Measurements from ENCODE around the gene CBFA2T3. TPM values are rescaled to one million over a fixed set of nuclear protein-coding genes. Genes with fewer than 3 reads are reported as not detected.
"Not testable (repeated sequence)": the region's sequence is repeated elsewhere in the genome, so short reads cannot be mapped to it uniquely, and the experiment has no call there.

Gene CBFA2T3
- total RNA-seq, 1 donor from 2014 or later: not detected

DNA sequence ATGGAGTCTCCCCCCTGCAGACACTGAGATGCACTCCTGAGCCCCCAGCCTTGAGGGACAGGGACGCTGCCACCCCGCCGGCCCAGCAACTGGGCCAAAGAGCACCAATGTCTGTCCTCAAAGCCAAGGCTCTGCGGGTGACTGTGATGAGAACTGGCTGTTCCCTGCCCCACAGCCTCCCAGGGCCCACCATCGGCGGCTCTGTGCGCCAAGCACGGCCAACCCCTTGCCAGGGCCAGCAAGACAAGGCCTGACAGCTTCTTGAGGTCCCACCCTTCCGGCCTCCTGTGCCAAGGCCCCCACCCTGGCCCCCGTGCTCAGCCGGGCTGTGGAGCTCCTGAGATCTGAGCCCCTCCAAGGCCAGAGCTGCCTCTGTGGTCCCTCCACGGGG is 76.3 kb downstream of the CBFA2T3 start:
- no peak for DNase-seq
- H3K4me1 Mint-ChIP-seq: no peaks in the 10 kb centered on the region
- no peak overlapping the region for H3K27ac Mint-ChIP-seq
- H3K9me3 Mint-ChIP-seq: no peaks in the 10 kb centered on the region
- no peaks in the 10 kb centered on the region for H3K27me3 Mint-ChIP-seq
- H3K36me3 Mint-ChIP-seq (ENCODE audit: low read depth): no peaks in the 10 kb centered on the region
- intact Hi-C loops (cut with micrococcal nuclease): no loop called here
- no peak overlapping the region for H3K4me3 Mint-ChIP-seq

DNA sequence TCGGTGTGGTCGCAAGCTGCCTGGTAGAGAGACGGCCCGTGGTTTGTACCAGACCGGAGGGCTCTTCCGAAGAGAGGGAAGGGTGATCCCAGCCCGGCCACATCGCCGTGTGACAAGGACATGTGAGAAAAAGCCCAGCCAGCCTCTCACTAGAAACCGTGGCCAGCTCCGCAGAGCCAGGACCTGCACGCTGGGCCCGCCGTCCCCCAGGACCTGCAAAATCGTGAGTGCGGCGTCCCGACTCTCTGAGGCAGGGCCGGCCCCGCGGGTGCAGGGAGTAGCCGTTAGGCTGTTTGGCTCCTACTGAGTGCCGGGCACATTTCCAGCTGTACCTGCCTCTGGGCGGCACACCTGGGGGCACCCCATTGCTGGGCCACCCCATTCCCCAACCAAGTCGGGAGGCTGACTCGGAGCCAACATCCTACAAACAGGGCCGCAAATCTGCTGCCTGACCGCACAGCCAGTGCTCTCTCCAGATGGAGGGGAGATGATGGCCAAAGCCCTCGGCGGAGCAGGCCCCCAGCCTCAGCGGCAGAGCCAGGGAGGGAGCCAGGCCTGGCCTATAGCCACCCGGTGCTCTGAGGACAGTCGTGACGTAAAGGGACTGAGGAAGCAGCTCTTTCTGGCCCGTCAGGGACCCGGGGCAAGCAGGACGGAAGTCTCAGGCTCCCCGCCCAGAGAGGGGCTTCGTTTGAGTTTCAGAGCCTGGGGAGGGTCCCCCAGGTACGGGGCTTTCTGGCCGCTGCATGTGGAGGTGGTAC is 76.9 kb downstream of the CBFA2T3 start:
- intact Hi-C loops (cut with micrococcal nuclease): no loop called here
- Mint-ChIP-seq H3K9me3 (no peaks in the 10 kb centered on the region), H3K4me1 (no peaks in the 10 kb centered on the region), H3K27ac (no peak overlapping the region), H3K27me3 (no peaks in the 10 kb centered on the region), H3K4me3 (no peak overlapping the region), H3K36me3 (ENCODE audit: low read depth) (no peaks in the 10 kb centered on the region)
- no peak for DNase-seq

DNA sequence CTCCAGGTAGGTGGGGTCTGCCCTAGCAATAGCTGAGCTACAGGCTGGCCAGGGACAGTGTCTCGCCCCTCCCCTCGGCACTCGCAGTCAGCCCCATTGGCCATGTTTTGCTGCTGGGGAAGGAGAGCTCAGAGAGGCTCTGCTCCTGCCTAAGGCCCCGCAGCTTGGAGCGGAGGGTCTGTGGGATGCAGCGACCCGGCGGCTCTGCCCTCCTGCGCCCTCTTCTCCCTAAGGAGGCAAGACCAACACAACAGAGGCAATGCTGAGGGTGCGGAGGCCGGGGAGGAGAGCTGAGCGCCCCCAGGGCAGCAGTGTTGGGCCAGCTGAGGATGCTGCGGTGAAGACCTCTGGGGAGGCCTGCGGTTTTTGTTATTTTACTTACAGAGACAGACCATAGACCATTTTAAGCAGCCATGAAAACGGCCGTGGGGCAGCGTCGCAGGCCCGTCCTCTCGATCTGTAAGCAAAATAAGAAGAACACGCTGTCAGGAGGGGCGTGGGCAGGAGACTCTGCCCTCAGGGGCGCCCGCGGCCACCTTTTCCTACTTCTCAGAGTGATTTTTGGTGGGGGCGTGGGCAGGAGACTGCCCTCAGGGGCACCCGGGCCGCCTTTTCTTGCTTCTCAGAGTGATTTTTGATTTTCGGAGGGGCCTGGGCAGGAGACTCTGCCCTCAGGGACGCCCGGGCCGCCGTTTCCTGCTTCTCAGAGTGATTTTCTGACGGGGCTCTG is 79.1 kb downstream of the CBFA2T3 start:
- DNase-seq: no peak
- no peaks in the 10 kb centered on the region for H3K27me3 Mint-ChIP-seq
- no peaks in the 10 kb centered on the region for H3K36me3 Mint-ChIP-seq (ENCODE audit: low read depth)
- H3K27ac Mint-ChIP-seq: no peak overlapping the region
- H3K4me3 Mint-ChIP-seq: no peak overlapping the region
- H3K9me3 Mint-ChIP-seq: no peaks in the 10 kb centered on the region
- intact Hi-C loops (cut with micrococcal nuclease): no loop called here
- H3K4me1 Mint-ChIP-seq: no peaks in the 10 kb centered on the region

DNA sequence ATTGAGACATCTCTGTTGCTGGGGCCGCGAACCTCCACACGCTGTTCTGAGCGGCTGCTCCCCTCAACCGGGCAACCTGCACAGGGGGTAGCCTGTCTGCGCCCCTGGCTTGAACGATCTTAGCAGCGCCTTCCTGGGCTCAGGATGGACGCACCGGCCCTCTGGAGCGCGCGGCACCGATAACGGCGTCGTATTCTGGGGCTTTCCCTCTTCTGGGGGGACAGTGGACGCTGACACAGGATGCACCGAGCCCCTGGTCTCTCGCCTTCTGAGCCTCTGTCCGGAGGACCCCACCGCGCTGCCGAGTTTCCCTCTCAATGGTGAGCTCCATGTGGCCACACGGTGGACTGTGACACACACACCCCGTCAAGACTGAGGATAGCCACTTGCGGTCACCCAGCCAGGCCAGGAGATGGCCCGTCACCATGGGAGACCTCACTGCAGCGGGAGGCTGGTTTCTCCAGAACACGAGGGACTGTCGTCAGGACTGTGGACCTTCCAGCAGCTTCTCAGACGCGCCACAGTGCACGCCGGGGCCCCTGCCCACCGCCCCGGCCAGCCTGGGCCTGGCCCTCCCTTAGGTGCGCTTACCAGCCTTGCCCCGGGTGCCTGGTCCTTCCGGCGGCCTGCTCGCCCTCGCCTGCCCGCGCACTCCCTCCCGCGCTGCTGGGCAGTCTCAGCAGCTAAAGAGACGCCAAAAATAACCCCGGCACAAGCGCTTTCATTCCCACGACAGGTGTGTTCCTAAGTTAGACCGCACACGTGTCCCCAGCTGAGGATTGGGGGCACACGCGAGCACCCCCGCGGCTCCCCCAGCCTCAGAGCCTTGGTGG is 80.6 kb downstream of the CBFA2T3 start:
- Mint-ChIP-seq H3K27ac (no peak overlapping the region), H3K9me3 (no peaks in the 10 kb centered on the region), H3K4me3 (no peak overlapping the region), H3K36me3 (ENCODE audit: low read depth) (no peaks in the 10 kb centered on the region), H3K27me3 (no peaks in the 10 kb centered on the region), H3K4me1 (no peaks in the 10 kb centered on the region)
- no peak for DNase-seq
- intact Hi-C loops (cut with micrococcal nuclease): no loop called here

DNA sequence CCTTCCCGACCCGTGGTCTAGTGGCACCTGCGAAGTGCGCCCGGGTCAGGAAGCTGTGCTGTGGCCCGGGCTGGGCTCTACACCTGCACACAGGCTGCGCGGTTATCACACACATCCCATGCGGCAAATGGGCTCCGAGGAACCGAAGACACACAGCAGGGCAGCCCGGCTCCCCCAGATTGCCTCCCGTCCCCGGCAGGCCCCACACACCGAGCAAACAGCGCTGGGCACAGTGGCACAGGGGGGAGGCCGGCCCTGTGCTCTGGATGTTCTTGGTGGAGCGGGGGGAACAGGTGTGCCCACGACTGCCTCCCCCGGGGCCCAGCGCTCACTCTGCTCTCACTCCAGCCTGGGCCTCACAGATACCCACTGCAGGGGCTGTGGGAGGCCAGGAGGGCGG is 81.7 kb downstream of the CBFA2T3 start:
- no peaks in the 10 kb centered on the region for H3K36me3 Mint-ChIP-seq (ENCODE audit: low read depth)
- intact Hi-C loops (cut with micrococcal nuclease): no loop called here
- H3K4me3 Mint-ChIP-seq: no peak overlapping the region
- H3K4me1 Mint-ChIP-seq: no peaks in the 10 kb centered on the region
- DNase-seq: no peak
- H3K27ac Mint-ChIP-seq: no peak overlapping the region
- H3K9me3 Mint-ChIP-seq: no peaks in the 10 kb centered on the region
- no peaks in the 10 kb centered on the region for H3K27me3 Mint-ChIP-seq

DNA sequence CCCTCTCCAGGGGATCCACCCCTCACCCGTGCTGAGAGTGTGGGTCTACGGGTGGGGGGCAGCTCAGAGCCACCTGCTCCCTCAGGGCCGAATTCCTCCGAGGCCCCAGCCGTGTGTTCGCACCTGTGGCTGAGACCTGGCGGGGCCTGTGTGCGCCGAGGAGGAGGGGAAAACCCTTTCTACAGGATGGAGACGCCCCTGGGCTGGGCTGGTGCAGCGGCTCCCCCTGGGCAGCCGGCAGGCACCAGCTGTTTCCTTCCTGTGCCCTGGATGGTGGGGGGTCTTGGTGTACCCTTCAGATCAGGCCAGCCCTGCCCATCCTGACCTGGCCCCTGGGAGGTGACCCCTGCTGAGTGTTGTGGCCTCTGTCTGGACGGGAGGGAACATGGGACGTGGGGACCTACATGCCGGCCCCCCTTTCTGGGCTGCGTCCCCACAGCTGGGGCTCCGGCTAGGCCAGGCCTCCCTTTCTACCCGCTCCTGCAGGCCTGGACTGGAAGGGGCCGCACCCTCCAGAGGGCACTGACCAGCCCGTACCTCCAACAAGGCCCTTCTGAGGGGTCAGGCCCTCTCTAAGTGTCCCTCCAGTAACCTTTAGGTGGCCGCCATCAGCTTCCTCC is 82.2 kb downstream of the CBFA2T3 start:
- no peak overlapping the region for H3K4me3 Mint-ChIP-seq
- H3K27ac Mint-ChIP-seq: no peak overlapping the region
- no peaks in the 10 kb centered on the region for H3K27me3 Mint-ChIP-seq
- no peaks in the 10 kb centered on the region for H3K9me3 Mint-ChIP-seq
- no peaks in the 10 kb centered on the region for H3K4me1 Mint-ChIP-seq
- no peak for DNase-seq
- no peaks in the 10 kb centered on the region for H3K36me3 Mint-ChIP-seq (ENCODE audit: low read depth)
- intact Hi-C loops (cut with micrococcal nuclease): no loop called here

DNA sequence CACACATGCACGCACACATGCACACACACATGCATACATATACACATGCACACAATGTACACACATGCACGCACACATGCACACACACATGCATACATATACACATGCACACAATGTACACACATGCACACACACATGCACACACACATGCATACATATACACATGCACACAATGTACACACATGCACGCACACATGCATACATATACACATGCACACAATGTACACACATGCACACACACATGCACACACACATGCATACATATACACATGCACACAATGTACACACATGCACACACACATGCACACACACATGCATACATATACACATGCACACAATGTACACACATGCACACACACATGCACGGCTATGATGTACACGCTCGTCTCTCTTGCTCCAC is 82.7 kb downstream of the CBFA2T3 start:
- H3K27me3 Mint-ChIP-seq; DNase-seq; H3K9me3 Mint-ChIP-seq; H3K4me1 Mint-ChIP-seq; H3K36me3 Mint-ChIP-seq (ENCODE audit: low read depth); intact Hi-C loops (cut with micrococcal nuclease); H3K4me3 Mint-ChIP-seq; H3K27ac Mint-ChIP-seq: not testable (repeated sequence)

DNA sequence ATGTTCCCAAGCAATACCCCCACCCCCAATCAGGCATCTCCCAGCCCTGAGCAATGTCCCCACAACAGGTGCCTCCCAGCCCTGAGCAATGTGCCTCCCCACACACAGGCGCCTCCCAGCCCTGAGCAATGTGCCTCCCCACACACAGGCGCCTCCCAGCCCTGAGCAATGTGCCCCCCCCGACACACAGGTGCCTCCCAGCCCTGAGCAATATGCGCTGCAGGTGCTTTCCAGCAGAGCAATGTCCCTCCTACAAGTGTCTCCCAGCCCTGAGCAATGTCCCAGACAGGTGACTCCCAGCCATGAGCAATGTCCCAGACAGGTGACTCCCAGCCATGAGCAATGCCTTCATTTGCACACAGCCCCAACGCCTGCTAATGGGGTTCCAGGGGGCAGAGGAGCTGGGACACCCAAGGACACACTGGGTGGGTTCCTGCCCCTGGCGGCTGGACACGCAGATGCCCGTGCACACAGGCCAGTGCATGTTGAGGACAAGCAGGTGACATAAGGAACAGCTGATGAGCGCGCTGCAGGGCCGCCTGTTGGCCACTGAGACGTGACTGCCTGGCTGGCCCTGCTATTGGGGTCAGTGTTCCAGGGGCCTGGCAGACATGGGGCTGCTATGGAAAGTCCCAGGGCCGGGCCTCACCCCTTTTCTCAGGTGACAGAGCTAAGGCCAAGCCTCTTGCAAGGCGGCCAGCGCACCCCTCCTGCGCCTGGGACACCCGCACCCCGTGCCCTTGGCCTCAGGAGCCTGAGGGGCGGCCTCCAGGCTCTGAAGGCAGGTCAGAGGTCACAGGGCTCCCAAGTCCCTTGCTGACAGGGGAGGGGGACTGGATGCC is 83.7 kb downstream of the CBFA2T3 start:
- intact Hi-C loops (cut with micrococcal nuclease): no loop called here
- Mint-ChIP-seq H3K36me3 (ENCODE audit: low read depth) (no peaks in the 10 kb centered on the region), H3K4me3 (no peak overlapping the region), H3K4me1 (no peaks in the 10 kb centered on the region), H3K27ac (no peak overlapping the region), H3K27me3 (no peaks in the 10 kb centered on the region), H3K9me3 (no peaks in the 10 kb centered on the region)
- DNase-seq: no peak

DNA sequence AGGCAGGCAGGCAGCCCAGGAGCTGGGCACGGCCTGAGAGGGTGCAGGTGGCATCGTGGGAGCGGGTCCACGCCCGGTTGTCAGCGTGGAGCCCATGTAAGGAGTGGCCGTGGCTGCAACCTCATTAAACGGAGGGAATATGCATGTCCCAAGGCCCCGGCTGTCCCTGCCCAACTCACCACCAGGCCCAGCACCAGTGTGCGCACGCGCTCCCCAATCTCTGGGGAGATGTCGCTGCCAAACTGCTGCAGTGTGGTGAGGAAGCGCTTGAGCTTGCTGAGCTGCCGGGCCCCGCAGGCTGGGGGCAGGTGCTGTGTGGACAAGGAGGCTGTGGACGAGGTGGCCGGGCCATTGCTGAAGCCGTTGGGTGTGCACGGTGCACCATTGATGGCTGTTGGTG is 84.9 kb downstream of the CBFA2T3 start:
- Mint-ChIP-seq H3K27ac (no peak overlapping the region), H3K4me1 (no peaks in the 10 kb centered on the region), H3K9me3 (no peaks in the 10 kb centered on the region), H3K36me3 (ENCODE audit: low read depth) (no peaks in the 10 kb centered on the region), H3K4me3 (no peak overlapping the region), H3K27me3 (no peaks in the 10 kb centered on the region)
- no peak for DNase-seq
- intact Hi-C loops (cut with micrococcal nuclease): no loop called here

DNA sequence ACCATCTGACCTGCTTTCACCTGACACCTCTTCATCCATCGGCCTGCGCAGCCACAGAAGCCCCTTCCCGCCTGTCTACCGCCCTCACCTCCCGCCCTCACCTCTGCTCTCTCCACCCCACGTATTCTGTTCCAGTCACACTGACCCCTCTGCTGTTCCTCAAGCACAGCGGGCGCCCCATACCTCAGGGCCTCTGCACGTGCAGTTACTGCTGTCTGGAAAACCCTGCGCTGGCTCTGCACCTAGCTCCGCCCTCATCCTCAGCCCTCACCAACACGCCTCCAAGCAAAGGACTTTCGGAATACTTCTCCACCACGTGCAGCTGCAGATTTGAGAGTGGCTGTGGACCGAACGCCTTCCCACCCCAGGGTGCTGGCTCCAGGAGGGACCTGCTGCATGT is 85.9 kb downstream of the CBFA2T3 start:
- H3K4me3 Mint-ChIP-seq: no peak overlapping the region
- no peaks in the 10 kb centered on the region for H3K36me3 Mint-ChIP-seq (ENCODE audit: low read depth)
- no peaks in the 10 kb centered on the region for H3K27me3 Mint-ChIP-seq
- no peaks in the 10 kb centered on the region for H3K9me3 Mint-ChIP-seq
- H3K4me1 Mint-ChIP-seq: no peaks in the 10 kb centered on the region
- no peak overlapping the region for H3K27ac Mint-ChIP-seq
- intact Hi-C loops (cut with micrococcal nuclease): no loop called here
- DNase-seq: no peak

DNA sequence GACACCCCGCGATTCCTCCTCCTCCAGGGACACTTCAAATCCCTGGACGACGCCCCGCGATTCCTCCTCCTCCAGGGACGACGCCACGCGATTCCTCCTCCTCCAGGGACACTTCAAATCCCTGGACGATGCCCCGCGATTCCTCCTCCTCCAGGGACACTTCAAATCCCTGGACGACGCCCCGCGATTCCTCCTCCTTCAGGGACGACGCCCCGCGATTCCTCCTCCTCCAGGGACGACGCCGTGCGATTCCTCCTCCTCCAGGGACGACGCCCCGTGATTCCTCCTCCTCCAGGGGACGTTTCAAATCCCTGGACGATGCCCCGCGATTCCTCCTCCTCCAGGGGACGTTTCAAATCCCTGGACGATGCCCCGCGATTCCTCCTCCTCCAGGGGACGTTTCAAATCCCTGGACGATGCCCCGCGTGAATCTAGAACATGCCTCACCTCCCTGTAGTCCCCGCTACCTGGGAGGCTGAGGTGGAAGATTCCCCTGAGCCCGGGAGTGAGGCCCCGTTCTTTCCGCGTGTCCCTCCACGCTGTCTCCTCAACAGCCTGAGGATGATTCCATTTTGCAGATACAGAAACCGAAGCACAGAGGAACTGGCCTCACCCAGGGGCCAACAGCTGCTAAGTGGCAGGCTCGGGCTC is 87.2 kb downstream of the CBFA2T3 start:
- not testable (repeated sequence) for H3K4me1 Mint-ChIP-seq

DNA sequence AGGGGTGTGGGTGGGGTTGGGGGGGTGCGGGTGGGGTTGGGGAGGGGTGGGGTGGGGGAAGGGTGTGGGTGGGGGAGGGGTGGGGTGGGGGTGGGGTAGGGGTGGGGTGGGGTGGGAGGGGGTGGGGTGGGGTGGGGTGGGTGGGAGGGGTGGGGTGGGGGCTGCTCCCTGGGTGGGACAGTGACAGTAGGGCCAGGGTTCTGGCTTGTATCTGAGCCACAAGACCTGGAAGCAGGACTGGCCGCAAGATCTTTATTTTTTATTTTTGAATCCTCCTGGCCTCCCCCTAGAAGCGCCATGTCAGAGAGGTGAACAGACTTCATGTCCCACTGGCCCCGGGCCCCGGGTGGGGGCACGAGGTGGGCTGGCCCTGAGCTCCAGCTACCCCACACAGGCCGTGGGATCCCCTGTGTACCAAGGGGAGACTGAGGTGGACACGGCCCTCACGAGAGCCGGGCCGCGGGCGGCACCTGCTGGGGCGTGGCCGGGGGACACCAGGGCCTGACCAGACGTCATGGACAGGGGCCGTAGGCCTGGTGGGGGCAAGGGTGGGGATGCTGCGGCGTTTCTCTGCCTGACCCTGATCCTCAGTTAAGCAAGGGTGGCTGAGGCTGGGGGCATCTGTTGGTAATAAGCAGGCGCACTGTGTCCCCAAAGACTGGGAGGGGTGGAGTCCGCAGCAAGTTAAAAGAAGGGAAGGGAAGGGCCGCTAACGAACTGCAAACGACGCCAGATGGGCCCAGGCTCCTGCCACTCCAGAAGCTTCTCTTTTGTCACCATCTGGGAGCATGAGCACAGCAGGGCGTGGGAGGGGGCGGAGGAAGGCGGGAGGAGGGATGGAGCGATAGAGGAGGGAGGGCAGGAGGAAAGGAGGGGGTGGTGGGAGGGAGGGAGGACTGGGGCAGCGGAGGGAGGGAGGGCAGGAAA is 88.3 kb downstream of the CBFA2T3 start:
- intact Hi-C loops (cut with micrococcal nuclease): no loop called here
- Mint-ChIP-seq H3K4me1 (no peaks in the 10 kb centered on the region), H3K9me3 (no peaks in the 10 kb centered on the region), H3K27me3 (no peaks in the 10 kb centered on the region), H3K4me3 (no peak overlapping the region), H3K36me3 (ENCODE audit: low read depth) (no peaks in the 10 kb centered on the region), H3K27ac (no peak overlapping the region)
- no peak for DNase-seq

More for the DNA sequence above, 87.2 kb downstream of the CBFA2T3 start:
- H3K36me3 Mint-ChIP-seq (ENCODE audit: low read depth); H3K4me3 Mint-ChIP-seq; H3K9me3 Mint-ChIP-seq; H3K27ac Mint-ChIP-seq; intact Hi-C loops (cut with micrococcal nuclease); H3K27me3 Mint-ChIP-seq; DNase-seq: not testable (repeated sequence)
